ENCODE results near the gene P2RX3. TPM values are rescaled to one million over a fixed set of nuclear protein-coding genes. Genes with fewer than 3 reads are reported as not detected.

Gene P2RX3
- total RNA-seq, 1 experiment from 2014 or later: not detected

GRCh38 chr11:57361926-57362325 lies 23.8 kb downstream of the P2RX3 start:
- no peaks in the 10 kb centered on the region for H3K9me3 ChIP-seq (ENCODE audit: insufficient read depth, low read depth)
- DNase-seq: no peak
- no peak overlapping the region for H3K4me3 ChIP-seq
- intact Hi-C loops (cut with micrococcal nuclease; ENCODE audit: unreplicated experiment): no loop called here
- H3K4me2 ChIP-seq: no peak overlapping the region
- peaks cover 13% of the 10 kb centered on the region; the same call in 1 of the 2 replicates for H3K4me1 ChIP-seq (replicated peaks; ENCODE audit: insufficient read depth)
- H3K27me3 ChIP-seq (ENCODE audit: insufficient read depth, low read depth): peaks cover 37% of the 10 kb centered on the region; the same call in 1 of the 2 replicates
- H3K36me3 ChIP-seq (ENCODE audit: low read depth): no peaks in the 10 kb centered on the region
- no peaks in the 10 kb centered on the region for H4K20me1 ChIP-seq (ENCODE audit: insufficient read depth)
- H3K27ac ChIP-seq: no peak overlapping the region
- ChIA-PET POLR2A (ENCODE audit: unreplicated experiment) (interaction anchor here (0.6 kb wide), 1 partner anchor 145 kb away, joined by 3 read pairs; no protein-coding TSS in a partner anchor), CTCF (no interaction called here)
- peaks cover 11% of the 10 kb centered on the region; the same call in 1 of the 2 replicates for H3F3A ChIP-seq (ENCODE audit: insufficient read depth, low read depth)
- no peak for TF ChIP-seq EZH2 (IDR thresholded peaks at IDR 0.05; ENCODE audit: low read depth)
- TF ChIP-seq, protein P1, sequence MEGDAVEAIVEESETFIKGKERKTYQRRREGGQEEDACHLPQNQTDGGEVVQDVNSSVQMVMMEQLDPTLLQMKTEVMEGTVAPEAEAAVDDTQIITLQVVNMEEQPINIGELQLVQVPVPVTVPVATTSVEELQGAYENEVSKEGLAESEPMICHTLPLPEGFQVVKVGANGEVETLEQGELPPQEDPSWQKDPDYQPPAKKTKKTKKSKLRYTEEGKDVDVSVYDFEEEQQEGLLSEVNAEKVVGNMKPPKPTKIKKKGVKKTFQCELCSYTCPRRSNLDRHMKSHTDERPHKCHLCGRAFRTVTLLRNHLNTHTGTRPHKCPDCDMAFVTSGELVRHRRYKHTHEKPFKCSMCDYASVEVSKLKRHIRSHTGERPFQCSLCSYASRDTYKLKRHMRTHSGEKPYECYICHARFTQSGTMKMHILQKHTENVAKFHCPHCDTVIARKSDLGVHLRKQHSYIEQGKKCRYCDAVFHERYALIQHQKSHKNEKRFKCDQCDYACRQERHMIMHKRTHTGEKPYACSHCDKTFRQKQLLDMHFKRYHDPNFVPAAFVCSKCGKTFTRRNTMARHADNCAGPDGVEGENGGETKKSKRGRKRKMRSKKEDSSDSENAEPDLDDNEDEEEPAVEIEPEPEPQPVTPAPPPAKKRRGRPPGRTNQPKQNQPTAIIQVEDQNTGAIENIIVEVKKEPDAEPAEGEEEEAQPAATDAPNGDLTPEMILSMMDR (conservative IDR thresholded peaks at IDR 0.05): no peak
- no peaks in the 10 kb centered on the region for H3K9me2 ChIP-seq (ENCODE audit: insufficient read depth)
- H3K79me2 ChIP-seq (ENCODE audit: low read depth): no peaks in the 10 kb centered on the region
- no peak overlapping the region for H2AFZ ChIP-seq
- BruUV-seq (replicated peaks): no TSS peak

- no peak overlapping the region for H3K4me3 ChIP-seq
- peaks cover 11% of the 10 kb centered on the region; the same call in 1 of the 2 replicates for H3F3A ChIP-seq (ENCODE audit: insufficient read depth, low read depth)
- no peaks in the 10 kb centered on the region for H3K79me2 ChIP-seq (ENCODE audit: low read depth)
- DNase-seq: no peak
- TF ChIP-seq, protein P1 (conservative IDR thresholded peaks at IDR 0.05): no peak
- TF ChIP-seq EZH2 (IDR thresholded peaks at IDR 0.05; ENCODE audit: low read depth): no peak
- CTCF ChIA-PET: no interaction called here
- intact Hi-C loops (cut with micrococcal nuclease; ENCODE audit: unreplicated experiment): no loop called here
- no peak overlapping the region for H3K27ac ChIP-seq
- BruUV-seq (replicated peaks): no TSS peak
- H3K27me3 ChIP-seq (ENCODE audit: insufficient read depth, low read depth): peaks cover 37% of the 10 kb centered on the region; the same call in 1 of the 2 replicates
- no peak overlapping the region for H3K4me2 ChIP-seq
- no peaks in the 10 kb centered on the region for H4K20me1 ChIP-seq (ENCODE audit: insufficient read depth)
- H3K9me2 ChIP-seq (ENCODE audit: insufficient read depth): no peaks in the 10 kb centered on the region
- POLR2A ChIA-PET (ENCODE audit: unreplicated experiment): no interaction called here
- H3K36me3 ChIP-seq (ENCODE audit: low read depth): no peaks in the 10 kb centered on the region
- peaks cover 13% of the 10 kb centered on the region; the same call in 1 of the 2 replicates for H3K4me1 ChIP-seq (replicated peaks; ENCODE audit: insufficient read depth)
- no peaks in the 10 kb centered on the region for H3K9me3 ChIP-seq (ENCODE audit: insufficient read depth, low read depth)
- no peak overlapping the region for H2AFZ ChIP-seq
Observed at GRCh38 chr11:57363131-57364080, 25.3 kb downstream of the P2RX3 start.

DNA sequence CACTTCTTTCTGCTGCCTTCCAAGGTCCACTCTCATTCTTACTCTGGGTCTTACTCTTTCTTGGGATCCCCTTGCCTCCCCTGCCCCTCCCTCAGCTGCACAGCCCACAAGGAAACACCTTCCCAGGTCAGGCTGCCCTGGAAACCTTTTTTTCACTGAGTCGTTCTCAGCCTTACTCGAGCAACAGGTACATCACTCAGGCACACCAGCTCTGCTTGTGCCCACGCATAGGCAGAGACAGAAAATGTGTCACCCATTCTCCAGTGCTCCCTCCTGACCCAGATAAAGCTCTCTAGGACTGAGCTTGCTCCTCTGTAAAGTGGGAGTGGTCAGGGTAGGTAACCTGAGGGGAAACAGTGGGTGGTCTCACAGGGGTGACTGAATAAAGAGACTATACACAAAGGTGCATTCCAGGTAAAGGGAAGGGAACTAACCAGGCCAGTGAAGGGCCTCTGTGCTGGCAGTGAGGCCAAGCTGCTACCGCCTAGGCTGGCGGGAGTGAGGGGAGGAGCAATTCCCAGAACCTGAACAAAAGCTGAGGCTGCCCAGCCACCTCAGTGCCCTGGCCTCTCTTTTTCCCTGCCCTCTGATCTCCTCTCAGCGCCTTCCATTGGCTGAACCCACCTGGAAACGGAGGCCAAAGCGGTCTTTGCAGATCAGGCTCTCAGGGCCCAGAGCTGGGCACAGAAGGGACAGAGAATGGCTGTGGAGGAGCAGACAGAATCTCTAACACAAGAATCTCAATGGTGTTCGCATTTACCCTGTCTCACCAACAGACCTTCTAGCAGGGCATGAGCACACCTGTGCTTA lies 26.9 kb downstream of the P2RX3 start:
- H3K27me3 ChIP-seq (ENCODE audit: insufficient read depth, low read depth): peaks cover 37% of the 10 kb centered on the region; the same call in 1 of the 2 replicates
- POLR2A ChIA-PET (ENCODE audit: unreplicated experiment): no interaction called here
- H3K4me3 ChIP-seq: no peak overlapping the region
- H3F3A ChIP-seq (ENCODE audit: insufficient read depth, low read depth): peaks cover 8% of the 10 kb centered on the region; the same call in 1 of the 2 replicates
- CTCF ChIA-PET: no interaction called here
- peaks cover 4% of the 10 kb centered on the region; the same call in 1 of the 2 replicates for H3K4me1 ChIP-seq (replicated peaks; ENCODE audit: insufficient read depth)
- no peaks in the 10 kb centered on the region for H3K79me2 ChIP-seq (ENCODE audit: low read depth)
- no peaks in the 10 kb centered on the region for H4K20me1 ChIP-seq (ENCODE audit: insufficient read depth)
- no peak for DNase-seq
- no peaks in the 10 kb centered on the region for H3K36me3 ChIP-seq (ENCODE audit: low read depth)
- no peaks in the 10 kb centered on the region for H3K9me3 ChIP-seq (ENCODE audit: insufficient read depth, low read depth)
- no peaks in the 10 kb centered on the region for H3K9me2 ChIP-seq (ENCODE audit: insufficient read depth)
- intact Hi-C loops (cut with micrococcal nuclease; ENCODE audit: unreplicated experiment): no loop called here
- no peak for TF ChIP-seq EZH2 (IDR thresholded peaks at IDR 0.05; ENCODE audit: low read depth)
- TF ChIP-seq, protein P1 (conservative IDR thresholded peaks at IDR 0.05): no peak
- no peak overlapping the region for H3K27ac ChIP-seq
- no TSS peak for BruUV-seq (replicated peaks)
- no peak overlapping the region for H2AFZ ChIP-seq
- H3K4me2 ChIP-seq: no peak overlapping the region

All from PC-9 (cell line).